Stimulated activated CD8-positive, alpha-beta memory T cell treated with anti-CD3 and anti-CD28 coated beads, Interleukin-2, amount 100 ng/mL, for 48 hours (primary cell): ENCODE measurements around the gene DIAPH2.
"Not testable (repeated sequence)": the region's sequence is repeated elsewhere in the genome, so short reads cannot be mapped to it uniquely, and the experiment has no call there.

Experiments used
- DNase-seq, 2 donors: peaks; one replicate each; pipeline ENCODE4 v3.0.0-alpha.2; 2020; ENCODE audit warnings: low read depth in 2 of 2

DIAPH2 gene

DNA sequence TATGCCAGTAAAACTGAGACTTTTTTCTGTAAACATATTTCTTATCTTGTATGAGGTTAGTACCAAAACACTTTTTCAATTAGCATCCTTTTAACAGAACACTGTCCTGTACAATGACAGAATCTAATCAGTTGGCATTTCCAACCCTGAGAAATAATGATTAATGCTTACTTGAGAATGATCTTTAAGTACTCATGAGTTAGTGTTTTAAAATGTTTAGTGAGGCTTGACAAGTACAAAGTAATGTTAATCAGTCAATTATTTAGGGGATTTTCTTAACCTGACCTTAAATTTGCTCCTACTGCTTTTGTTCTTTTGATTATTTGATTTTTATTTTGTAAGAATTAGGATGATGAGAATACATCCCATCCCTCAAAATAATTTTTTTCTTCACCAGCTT lies 695.6 kb downstream of the DIAPH2 start:
- no peak for DNase-seq

DNA sequence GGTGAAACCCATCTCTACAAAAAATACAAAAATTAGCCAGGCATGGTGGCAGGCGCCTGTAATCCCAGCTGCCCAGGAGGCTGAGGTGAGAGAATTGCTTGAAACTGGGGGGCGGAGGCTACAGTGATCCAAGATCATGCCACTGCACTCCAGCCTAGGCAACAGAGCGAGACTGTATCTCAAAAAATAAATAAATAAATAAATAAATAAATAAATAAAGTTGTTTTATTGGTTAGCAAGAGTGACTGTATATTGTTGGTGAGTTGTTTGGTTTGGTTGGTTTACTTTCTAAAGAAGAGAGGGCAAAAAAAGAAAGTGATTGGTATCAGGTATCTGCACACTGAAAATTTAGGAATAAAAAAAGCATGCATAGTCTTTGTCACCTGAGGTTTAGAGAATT lies 700.0 kb downstream of the DIAPH2 start:
- DNase-seq, result no peak

DNA sequence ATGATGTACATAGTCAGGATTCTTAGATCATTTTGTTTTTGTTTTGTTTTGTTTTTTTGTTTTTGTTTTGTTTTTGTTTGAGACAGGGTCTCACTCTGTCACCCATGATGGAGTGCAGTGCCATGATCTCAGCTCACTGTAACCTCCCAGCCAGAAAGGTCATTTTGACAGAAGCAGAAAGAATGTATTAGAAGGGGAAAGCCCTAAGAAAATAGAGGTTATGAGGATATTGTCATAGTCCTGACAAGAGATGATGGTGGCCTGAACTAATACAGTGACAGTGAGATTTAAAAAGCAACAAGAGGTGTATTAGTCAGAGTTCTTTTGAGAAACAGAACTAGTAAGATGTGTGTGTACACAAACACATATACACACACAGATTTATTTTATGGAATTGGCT lies 702.4 kb downstream of the DIAPH2 start:
- DNase-seq, result no peak

DNA sequence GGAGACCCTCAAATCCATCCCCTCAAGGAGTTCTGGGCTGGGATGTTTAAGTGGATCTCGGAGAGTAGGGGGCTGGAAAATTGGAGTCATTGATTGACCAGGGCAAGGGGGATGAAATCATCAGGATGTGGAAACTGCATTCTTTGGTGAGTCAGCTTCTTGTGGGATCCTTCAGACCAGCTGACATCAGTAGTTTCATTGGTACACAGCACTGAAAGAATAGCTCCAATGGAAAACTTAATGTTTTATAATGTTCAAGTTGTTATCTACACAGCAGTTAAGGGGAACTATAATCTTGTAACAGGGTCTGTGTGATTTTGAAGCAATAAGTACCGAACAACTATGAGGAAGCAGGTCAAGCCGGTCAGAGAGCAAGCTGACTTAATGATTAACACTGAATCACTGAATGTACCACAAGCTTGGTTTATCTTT lies 705.1 kb downstream of the DIAPH2 start:
- no peak for DNase-seq

DNA sequence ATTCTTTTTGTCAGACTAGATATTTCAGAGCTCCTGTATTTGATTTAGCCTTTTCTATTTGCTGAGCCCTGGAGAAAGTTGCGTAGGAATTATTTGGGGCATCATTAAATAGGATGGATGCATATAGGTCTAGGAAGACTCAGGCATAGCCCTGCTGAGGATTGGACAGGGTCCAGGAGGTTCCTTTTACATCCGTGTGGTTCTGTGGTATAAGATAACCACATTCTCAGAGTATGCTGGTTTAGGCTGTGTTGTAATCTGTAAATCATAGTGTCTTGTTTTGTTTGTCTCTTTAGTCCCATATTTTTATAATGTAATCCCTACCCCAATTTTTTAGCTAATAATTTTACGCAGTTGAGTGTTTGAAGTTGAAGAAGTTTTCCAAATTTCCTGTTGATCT lies 712.7 kb downstream of the DIAPH2 start:
- no peak for DNase-seq

DNA sequence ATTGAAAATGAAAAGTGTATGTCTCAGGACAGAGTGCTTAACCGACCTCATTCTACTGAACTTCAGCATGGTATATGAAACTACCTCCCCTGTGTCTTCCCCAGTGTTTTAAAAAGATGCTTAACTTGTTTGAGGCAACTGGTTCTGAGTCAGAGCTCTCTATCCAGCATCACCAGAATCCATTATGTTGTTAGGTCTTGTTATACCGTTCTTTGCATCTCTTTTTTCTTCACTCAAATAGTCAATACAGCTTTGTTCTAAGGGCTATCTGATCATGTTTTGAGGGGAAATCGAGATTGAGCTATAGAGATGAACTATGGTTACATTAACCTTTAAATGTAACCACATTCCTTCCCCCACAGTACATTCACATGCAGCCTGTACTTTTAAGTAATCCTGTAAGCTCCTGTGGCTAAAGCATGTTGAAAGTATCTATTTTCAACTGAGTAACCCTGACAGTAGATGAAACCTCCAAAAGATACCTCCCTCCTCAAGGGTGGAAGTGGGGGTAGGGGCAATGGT lies 713.4 kb downstream of the DIAPH2 start:
- DNase-seq, result no peak

DNA sequence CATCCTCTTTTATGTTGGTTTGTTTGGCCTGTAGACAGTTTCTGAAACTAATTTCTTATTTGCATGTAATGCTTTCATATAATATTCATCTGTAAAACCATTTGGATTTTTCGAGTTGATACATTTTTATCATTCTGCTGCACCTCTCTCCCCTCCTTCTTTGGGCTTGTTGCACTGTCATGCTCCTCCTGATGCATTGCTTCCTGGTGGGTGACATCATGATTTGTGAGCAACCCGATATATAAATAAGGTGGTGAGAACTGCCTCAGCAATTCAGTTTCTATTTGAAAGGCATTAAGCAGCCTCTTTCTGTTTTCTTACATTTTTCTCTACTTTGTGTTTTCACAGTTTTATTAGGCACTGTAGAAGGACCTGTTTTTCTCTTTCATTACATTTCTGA lies 714.8 kb downstream of the DIAPH2 start:
- no peak for DNase-seq

DNA sequence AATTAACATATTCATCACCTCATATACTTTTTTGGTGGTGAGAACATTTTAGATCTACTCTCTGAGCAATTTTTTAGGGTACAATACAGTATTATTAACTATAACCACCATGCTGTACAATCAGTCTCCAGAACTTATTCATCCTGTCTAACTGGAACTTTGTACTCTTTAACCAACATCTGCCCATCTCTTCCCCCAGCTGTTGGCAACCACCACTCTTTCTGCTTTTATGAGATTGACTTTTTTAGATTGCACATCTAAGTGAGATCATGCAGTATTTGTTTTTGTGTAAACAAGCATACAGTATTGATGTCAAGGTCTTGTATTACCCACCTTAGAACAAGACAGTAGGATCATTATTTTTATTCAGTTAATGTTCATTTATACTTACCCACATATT lies 715.9 kb downstream of the DIAPH2 start:
- DNase-seq, result no peak

DNA sequence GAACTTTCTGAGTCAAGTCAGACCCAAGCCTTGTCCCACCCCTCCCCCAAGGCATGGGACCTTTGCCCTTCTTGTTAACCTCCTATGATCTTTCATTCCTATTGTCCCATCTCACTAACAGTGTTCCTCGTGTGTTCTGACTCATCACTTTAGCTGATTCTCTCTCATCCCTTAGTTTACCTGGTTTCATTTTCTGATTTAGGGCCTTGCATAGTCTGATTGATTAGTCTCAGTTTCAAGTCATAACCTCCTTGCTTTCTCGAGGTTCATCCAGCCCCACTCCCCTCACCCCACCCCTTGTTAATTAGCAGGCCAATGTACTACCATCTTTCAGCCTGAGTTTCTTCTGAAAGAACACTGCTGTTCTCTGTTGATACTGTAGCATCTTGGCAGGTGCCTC lies 716.5 kb downstream of the DIAPH2 start:
- DNase-seq, result no peak

DNA sequence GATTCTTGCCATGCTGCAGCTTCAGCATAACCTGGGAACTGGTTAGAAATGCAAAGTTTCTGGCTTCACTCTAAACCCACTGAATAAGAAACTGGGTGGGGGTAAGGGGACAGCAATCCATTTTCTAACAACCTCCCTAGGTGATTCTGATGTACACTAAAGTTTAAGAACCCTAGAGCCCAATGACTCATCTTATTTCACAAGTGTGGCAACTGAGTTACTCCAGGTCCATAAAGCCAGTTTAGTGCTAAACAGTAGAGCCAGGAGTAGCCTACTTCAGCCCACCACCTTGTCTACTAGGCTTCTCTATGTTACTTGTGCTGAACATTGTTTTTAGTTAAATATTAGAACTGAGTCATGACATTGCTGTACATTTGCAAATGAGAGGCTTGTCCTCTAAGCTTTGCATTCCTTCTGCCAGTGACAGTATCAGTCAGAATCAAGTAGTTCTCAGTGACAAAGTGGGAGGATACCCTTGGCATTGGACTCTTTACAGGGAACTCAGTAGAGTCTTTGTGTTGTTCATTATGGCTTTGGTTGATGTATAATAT lies 717.0 kb downstream of the DIAPH2 start:
- no peak for DNase-seq

DNA sequence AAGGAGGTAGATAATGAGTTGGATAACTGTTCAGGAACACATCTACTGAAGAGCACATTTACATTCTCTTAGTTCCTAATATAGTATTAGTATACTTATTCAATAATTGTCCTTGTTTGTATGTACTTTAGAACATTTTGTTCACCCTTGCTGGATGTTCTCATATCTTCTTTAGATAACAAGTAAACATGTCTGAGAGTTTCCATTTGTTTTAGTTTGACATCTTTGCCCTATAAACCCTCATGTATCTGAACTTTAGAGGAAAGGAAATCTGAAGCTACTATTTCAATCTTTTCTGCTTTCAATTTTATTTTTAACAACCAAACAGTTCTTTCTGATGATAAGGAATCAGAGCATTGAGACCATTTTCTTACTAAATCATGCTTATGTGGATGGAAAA lies 717.7 kb downstream of the DIAPH2 start:
- DNase-seq, result no peak

DNA sequence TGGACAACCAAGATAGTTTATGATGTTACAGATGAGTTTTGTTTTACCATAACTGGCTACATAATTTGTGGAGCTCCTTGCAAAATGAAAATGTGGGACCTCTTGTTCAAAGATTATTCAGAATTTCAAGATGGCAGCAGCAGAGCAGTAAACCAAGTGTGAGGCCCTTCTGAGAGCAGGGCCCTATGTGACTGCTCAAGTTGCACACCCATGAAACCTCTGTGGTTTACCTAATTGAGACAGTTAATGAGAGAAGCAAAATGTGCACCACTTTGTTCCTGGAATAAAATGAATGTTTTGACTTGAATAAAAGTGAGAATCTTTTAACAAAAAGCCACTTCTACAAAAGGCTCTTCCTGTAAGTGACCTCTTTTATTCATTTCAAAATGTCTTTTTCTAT lies 718.3 kb downstream of the DIAPH2 start:
- no peak for DNase-seq

DNA sequence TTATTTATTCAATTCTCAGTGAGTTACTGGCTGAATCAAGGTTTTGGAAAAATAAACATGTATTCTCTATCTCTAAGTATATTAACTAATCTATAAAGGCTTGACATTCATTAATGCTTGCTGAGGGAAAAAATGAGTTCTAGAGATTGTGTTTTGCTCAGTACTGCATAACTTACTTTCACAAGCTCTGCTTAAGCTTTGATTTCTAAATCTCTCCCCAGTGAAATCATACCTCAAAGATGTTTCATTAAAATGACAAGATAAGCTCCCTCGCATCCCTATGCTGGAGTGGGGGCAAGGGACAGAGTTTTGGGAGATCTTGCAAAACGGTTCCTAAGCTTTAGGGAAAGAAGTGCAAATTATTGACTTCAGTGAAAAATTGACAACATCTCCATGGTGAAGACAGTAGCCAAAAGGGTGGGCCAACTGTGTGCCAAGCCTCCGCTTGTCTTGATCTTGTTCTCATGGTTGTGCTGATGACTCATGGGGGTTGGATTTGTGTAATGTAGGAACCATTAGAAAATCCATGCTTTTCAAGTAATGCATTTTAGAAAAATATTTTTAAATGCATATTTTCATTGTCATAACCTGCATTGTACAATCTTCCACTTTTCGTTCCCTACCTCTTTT lies 720.5 kb downstream of the DIAPH2 start:
- no peak for DNase-seq

DNA sequence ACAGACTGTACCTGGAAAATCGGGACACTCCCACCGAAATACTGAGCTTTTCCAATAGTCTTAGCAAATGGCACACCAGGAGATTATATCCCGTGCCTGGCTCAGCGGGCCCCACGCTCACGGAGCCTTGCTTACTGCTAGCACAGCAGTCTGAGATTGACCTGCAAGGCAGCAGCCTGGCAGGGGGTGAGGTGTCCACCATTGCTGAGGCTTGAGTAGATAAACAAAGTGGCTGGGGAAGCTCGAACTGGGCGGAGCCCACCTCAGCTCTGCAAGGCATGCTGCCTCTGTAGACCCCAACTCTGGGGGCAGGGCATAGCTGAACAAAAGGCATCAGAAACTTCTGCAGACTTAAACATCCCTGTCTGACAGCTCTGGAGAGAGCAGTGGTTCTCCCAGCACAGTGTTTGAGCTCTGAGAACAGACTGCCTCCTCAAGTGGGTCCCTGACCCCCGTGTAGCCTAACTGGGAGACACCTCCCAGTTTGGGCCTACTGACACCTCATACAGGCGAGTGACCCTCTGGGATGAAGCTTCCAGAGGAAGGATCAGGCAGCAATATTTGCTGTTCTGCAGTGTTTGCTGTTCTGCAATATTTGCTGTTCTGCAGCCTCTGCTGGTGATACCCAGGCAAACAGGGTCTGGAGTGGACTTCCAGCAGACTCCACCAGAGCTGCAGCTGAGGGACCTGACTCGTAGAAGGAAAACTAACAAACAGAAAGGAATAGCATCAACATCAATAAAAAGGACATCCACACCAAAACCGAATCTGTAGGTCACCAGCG lies 725.2 kb downstream of the DIAPH2 start:
- DNase-seq, result not testable (repeated sequence)

DNA sequence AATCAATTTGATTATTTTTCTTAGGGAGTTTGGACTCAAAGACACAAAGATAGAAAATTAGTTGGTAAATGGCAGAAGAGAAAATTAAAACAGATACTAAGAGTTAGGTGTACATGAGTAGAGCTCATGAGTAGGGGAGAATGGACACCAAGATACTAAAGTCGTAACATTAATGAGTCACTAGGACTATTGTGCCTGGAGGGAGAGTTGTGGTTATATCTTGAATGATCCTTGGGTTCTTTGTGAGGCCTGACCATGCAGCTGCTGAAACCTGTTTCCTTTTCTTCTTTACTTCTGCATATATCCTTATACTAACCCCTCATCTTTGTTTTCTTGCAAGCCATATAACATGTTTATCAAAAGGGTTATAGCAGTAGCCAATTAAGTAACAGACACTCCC lies 731.8 kb downstream of the DIAPH2 start:
- DNase-seq, result no peak

DNA sequence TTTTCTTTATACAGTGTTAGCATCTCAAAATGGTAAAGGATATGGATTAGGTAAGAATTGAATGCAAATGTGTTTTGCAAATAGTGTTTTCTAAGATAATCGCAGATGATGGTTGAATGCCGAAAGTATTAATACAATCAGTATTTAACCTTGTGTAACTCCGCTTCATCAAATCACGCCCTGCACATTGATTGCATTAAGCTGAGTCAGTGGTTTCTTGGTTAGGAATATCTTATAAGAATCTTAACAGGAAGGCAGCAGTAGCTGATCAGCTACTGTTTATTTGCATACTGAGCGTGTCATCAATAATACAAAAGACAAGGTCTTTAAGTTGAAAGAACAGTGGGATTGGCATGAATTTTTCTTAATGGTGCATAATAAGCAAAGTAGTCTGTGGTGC lies 744.5 kb downstream of the DIAPH2 start:
- no peak for DNase-seq

DNA sequence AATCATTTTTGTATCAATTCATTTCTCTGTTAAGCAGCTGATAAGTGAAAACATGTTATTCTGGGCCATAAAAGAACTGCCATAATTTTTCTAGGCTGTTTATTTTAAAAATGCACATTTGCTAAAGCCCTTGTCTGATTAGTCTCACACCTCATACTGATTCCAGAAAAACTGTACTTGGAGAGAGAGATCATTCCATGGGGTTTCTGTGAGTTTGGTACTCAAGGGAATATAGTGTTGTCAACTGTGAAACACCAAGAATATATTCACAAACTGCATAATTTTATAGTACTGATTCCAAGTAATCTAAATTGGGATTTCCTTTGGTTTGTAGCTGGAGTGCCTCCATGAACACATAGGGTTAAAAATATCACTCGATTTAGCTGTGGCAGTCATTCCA lies 746.6 kb downstream of the DIAPH2 start:
- no peak for DNase-seq

DNA sequence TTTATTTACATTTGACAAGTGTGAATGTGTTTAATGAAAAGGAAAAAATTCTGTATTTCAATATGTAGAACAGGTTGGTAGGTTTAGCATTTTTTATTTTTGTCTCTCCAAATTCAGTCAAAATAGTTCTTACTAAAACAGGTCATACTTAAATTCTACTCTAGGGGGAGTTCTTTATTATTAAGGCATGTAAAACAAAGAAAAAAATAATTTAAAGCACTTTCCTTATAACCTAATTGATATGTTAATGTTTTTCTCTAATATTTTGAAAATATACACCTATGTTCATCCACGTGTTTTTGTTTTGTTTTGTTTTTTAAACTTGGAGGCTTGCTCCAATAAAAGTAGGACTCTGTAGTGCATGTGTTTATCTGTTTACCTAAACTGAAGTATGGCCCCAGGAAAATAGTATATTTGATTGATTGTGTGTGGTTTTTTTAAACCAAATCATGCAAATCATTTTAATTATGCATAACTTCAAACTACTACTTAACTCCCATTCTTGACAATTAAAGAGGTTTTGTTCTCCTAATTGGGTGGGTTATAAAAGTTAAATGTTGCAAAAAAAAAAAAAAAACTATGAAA lies 761.7 kb downstream of the DIAPH2 start:
- no peak for DNase-seq

DNA sequence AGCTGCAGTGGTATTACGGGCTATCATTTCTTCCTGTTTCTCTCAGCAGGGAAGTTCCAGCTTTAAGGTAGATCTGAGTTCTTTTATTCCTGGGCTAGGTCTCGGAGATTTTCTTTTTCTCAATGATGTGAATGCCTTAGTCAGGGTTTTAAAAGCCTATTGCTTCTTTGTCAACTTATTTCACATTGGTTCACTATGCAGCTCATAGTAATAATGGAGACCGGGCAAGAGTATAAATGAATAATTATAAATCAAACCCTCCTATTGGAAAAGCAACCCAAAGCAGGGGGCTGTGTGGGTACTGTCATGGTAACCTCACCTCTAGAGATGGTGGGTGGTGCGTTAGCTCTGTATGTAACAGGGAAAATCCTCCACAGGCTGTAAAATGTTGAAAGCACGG lies 762.7 kb downstream of the DIAPH2 start:
- DNase-seq, result no peak

DNA sequence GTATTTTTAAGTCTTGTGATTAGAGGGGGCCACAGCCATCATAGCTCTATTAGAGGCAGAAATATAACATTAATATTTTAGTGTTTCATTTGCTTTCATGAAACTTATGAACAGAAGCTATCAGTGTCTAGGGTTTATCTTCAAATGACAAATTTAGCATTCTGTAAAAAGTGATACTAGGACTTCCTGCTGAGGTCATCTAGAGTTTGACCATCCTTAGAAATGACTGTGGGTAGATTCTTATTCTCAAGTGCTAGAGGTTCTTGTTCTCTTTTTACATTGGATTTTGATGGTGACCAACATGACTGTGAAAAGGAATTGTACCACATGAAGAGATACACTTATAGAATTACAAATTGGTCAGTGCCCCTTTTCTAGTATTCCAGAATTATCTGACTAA lies 767.6 kb downstream of the DIAPH2 start:
- no peak for DNase-seq

DNA sequence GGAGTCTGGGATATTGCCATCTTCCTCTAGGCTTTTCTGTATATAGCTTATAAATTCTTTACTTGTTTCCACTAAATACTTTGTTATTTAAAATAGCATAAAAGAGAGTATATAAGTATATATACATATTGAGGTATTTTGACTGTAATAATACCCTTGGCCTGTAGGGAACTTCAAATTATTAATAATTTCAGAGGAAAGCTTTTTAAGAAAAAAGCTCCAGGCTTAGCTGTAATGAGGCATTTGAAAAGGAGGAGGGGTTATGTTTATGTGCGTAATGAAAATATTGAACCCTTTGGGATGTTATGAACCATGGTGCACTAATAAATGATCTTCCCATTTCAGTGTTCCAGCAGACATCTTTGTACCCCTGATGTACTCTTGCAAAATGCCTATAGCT lies 777.1 kb downstream of the DIAPH2 start:
- no peak for DNase-seq

DNA sequence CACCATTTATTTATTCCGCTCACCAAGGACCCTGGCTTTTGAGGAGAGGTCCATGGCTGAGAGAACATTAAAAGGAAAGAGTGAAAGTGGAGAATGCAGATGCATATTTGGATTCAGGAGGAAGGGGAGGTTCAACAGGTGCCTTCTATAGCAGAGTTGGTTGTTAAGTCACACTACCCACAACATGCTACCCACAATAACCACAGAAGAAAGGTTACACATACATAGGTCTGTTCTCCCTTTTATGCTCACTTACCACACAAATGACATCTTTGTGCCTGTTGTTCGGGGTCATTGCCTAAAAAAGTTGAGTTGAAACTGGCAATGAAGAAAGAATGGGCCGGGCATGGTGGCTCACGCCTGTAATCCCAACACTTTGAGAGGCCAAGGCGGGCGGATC lies 786.4 kb downstream of the DIAPH2 start:
- no peak for DNase-seq

DNA sequence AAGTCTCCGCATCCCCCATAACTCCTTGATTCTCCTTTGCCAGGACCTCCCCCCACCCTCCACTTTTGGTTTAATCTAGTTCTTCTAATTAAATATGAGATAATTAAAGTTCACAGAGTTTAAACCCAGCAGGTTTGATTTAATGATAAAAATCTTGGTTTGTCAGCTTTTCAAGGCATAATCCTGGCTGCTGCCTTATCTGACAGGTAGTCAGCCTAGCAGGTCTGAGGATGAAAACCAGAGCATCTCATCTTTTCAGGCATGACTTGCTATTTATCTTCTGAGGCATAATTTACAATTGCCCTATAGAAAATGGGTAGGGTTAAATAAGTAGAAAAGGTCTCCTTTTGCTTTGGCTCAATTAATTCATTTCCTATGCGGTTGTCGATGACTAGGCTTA lies 790.3 kb downstream of the DIAPH2 start:
- no peak for DNase-seq
